Heart left ventricle (tissue), 13 donors: ENCODE measurements around the gene DCAF11.

Experiments used
- POLR2A ChIP-seq, 2 donors: fragments of 450-650 bp; IDR thresholded peaks; one replicate each; pipeline ENCODE4 v1.6.1; 2017; ENCODE audit warnings: antibody characterized with exemption in 2 of 2, mild to moderate bottlenecking in 2 of 2, moderate library complexity in 2 of 2
- TF ChIP-seq, protein P1 (sequence below), 12 donors: fragments of 200-600 bp; sonication (generic) in 4 of 12; IDR thresholded peaks; one replicate each; pipeline versions ENCODE4 v1.5.0 to v1.8.0; 2018 to 2022; ENCODE audit warnings: antibody characterized with exemption in 12 of 12, mild to moderate bottlenecking in 5 of 12
- donor health status: ischemic (EF 13 %, LVEDD 7.1; RV severe dilation, severe dysfunction).
- donor health status: DM: no; HTN: yes; CAD: no.
- donor health status: DM: no; HTN: no; CAD: no.
- donor health status: ischemic (EF 25% LVEDD 6.9; RV normal size, moderate dysfunction).
- donor health status: ischemic (EF 25% LVEDD 5.7; RV mildly dilated, moderate dysfunction).
- donor health status: ischemic (EF 35%, LVEDD 5.7; RV mildly dilated, moderate dysfunction).
- donor health status: nonischemic (EF 11% LVEDD 7.7; RV severe dilation, severe dysfunction).
- donor health status: DM: yes; HTN: yes; CAD: no.
- donor health status: PGD.
- donor health status: ischemic (EF 29% LVEDD 5.4; RV normal size, mild dysfunction).
- donor health status: nonischemic (EF 23%, LVEDD 6.1; RV moderate dilation, normal function).

GRCh38 chr14:24123424-24124417 lies 9.1 kb downstream of the DCAF11 start:
- TF ChIP-seq, protein P1, sequence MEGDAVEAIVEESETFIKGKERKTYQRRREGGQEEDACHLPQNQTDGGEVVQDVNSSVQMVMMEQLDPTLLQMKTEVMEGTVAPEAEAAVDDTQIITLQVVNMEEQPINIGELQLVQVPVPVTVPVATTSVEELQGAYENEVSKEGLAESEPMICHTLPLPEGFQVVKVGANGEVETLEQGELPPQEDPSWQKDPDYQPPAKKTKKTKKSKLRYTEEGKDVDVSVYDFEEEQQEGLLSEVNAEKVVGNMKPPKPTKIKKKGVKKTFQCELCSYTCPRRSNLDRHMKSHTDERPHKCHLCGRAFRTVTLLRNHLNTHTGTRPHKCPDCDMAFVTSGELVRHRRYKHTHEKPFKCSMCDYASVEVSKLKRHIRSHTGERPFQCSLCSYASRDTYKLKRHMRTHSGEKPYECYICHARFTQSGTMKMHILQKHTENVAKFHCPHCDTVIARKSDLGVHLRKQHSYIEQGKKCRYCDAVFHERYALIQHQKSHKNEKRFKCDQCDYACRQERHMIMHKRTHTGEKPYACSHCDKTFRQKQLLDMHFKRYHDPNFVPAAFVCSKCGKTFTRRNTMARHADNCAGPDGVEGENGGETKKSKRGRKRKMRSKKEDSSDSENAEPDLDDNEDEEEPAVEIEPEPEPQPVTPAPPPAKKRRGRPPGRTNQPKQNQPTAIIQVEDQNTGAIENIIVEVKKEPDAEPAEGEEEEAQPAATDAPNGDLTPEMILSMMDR (IDR thresholded peaks at IDR 0.05): no peak
- TF ChIP-seq POLR2A (IDR thresholded peaks at IDR 0.05): no peak
